ENCODE measurements around the gene NOC4L.
A peak's percentile ranks its signal among the peaks of the same experiment; 100 is the strongest.
"Not testable (repeated sequence)": the region's sequence is repeated elsewhere in the genome, so short reads cannot be mapped to it uniquely, and the experiment has no call there.

Gene NOC4L

GRCh38 chr12:132144810-132145168 is 532 bp downstream of the NOC4L start:
- DNase-seq, result no peak

- no peak for DNase-seq
These were observed 1.1 kb downstream of the NOC4L start for GRCh38 chr12:132145334-132145733.

- no peak for DNase-seq
These were observed 1.8 kb downstream of the NOC4L start for GRCh38 chr12:132146098-132146497.

- no peak for DNase-seq
These were observed 2.6 kb downstream of the NOC4L start for GRCh38 chr12:132146772-132147422.

- no peak for DNase-seq
These were observed 3.4 kb downstream of the NOC4L start for GRCh38 chr12:132147423-132148367.

GRCh38 chr12:132148368-132149045 is 4.2 kb downstream of the NOC4L start:
- no peak for DNase-seq

- DNase-seq, result not testable (repeated sequence)
These were observed 5.3 kb downstream of the NOC4L start for GRCh38 chr12:132149526-132149925.

GRCh38 chr12:132150780-132151144 is 6.5 kb downstream of the NOC4L start:
- DNase-seq, result no peak

- no peak for DNase-seq
These were observed 7.0 kb downstream of the NOC4L start for GRCh38 chr12:132151145-132151765.

- no peak for DNase-seq
These were observed 7.6 kb downstream of the NOC4L start for GRCh38 chr12:132151766-132152410.

GRCh38 chr12:132152411-132152821 is 8.2 kb downstream of the NOC4L start:
- DNase-seq, result no peak

- no peak for DNase-seq
These were observed 8.7 kb downstream of the NOC4L start for GRCh38 chr12:132152953-132153352.

- peak; percentile 62 for DNase-seq
These were observed 9.5 kb downstream of the NOC4L start for GRCh38 chr12:132153501-132154340.

GRCh38 chr12:132154341-132154761 is 10.1 kb downstream of the NOC4L start:
- DNase-seq, result no peak

GRCh38 chr12:132154941-132155770 is 10.9 kb downstream of the NOC4L start:
- DNase-seq, result no peak

- DNase-seq, result no peak
These were observed 11.7 kb downstream of the NOC4L start for GRCh38 chr12:132155771-132156572.

GRCh38 chr12:132156573-132157325 is 12.5 kb downstream of the NOC4L start:
- no peak for DNase-seq

- no peak for DNase-seq
These were observed 13.6 kb downstream of the NOC4L start for GRCh38 chr12:132157733-132158409.

Data from activated effector memory CD4-positive, alpha-beta T cell treated with Interleukin-2 at 50 U/mL for 16 hours (primary cell).